ENCODE results near the gene RNASEL.

Gene RNASEL

GRCh38 chr1:182588500-182589396 lies at the start of gene RNASEL:
Gene RNASEL, minus strand, starts transcription at chr1:182589256. Its CDS starts 2,450 bp downstream, at chr1:182586806.
- peak; percentile 75 for ATAC-seq
- TF ChIP-seq ARNTL (CRISPR knock-in tag; IDR thresholded peaks at IDR 0.05; ENCODE audit: borderline replicate concordance, low read depth) (no peak), TSHZ2 (CRISPR knock-in tag; IDR thresholded peaks at IDR 0.05) (no peak), POU6F1 (CRISPR knock-in tag; IDR thresholded peaks at IDR 0.05; ENCODE audit: borderline replicate concordance, low read depth) (no peak), CREB5 (CRISPR knock-in tag; IDR thresholded peaks at IDR 0.05; ENCODE audit: low read depth) (no peak), ISL1 (CRISPR knock-in tag; IDR thresholded peaks at IDR 0.05) (no peak), PPARA (CRISPR knock-in tag; IDR thresholded peaks at IDR 0.05; ENCODE audit: borderline replicate concordance) (no peak), ZNF70 (CRISPR knock-in tag; IDR thresholded peaks at IDR 0.05) (no peak), TOX (CRISPR knock-in tag; IDR thresholded peaks at IDR 0.05; ENCODE audit: borderline replicate concordance) (no peak), ZFP3 (CRISPR knock-in tag; IDR thresholded peaks at IDR 0.05) (no peak), ZNF565 (CRISPR knock-in tag; conservative IDR thresholded peaks at IDR 0.05; ENCODE audit: low read depth) (no peak), BACH2 (CRISPR knock-in tag; IDR thresholded peaks at IDR 0.05; ENCODE audit: borderline replicate concordance) (no peak), SNAI2 (CRISPR knock-in tag; IDR thresholded peaks at IDR 0.05) (no peak), TCF4 (CRISPR knock-in tag; IDR thresholded peaks at IDR 0.05; ENCODE audit: borderline replicate concordance) (no peak), ESRRG (CRISPR knock-in tag; IDR thresholded peaks at IDR 0.05) (no peak)

- ATAC-seq: no peak
- no peak for TF ChIP-seq CSRNP3 (CRISPR knock-in tag; IDR thresholded peaks at IDR 0.05)
- TF ChIP-seq TCF4 (CRISPR knock-in tag; IDR thresholded peaks at IDR 0.05; ENCODE audit: borderline replicate concordance): no peak
- no peak for TF ChIP-seq TSHZ2 (CRISPR knock-in tag; IDR thresholded peaks at IDR 0.05)
- TF ChIP-seq PPARA (CRISPR knock-in tag; IDR thresholded peaks at IDR 0.05; ENCODE audit: borderline replicate concordance): no peak
- no peak for TF ChIP-seq CSDC2 (CRISPR knock-in tag; IDR thresholded peaks at IDR 0.05)
- no peak for TF ChIP-seq OSR1 (CRISPR knock-in tag; IDR thresholded peaks at IDR 0.05)
- TF ChIP-seq SNAI2 (CRISPR knock-in tag; IDR thresholded peaks at IDR 0.05): no peak
- TF ChIP-seq POU6F1 (CRISPR knock-in tag; IDR thresholded peaks at IDR 0.05; ENCODE audit: borderline replicate concordance, low read depth): no peak
- no peak for TF ChIP-seq BACH2 (CRISPR knock-in tag; IDR thresholded peaks at IDR 0.05; ENCODE audit: borderline replicate concordance)
- TF ChIP-seq ISL1 (CRISPR knock-in tag; IDR thresholded peaks at IDR 0.05): no peak
- no peak for TF ChIP-seq PATZ1 (CRISPR knock-in tag; IDR thresholded peaks at IDR 0.05; ENCODE audit: borderline replicate concordance)
Observed at GRCh38 chr1:182637769-182638168, 48.7 kb upstream of the RNASEL start.

All from SK-N-SH treated with all-trans-retinoic acid at 6 μM for 48 hours (cell line).